ENCODE measurements around the gene UTS2. TPM values are rescaled to one million over a fixed set of nuclear protein-coding genes. Genes with fewer than 3 reads are reported as not detected.

Gene UTS2
- total RNA-seq, 1 donor from 2014 or later, result not detected

DNA sequence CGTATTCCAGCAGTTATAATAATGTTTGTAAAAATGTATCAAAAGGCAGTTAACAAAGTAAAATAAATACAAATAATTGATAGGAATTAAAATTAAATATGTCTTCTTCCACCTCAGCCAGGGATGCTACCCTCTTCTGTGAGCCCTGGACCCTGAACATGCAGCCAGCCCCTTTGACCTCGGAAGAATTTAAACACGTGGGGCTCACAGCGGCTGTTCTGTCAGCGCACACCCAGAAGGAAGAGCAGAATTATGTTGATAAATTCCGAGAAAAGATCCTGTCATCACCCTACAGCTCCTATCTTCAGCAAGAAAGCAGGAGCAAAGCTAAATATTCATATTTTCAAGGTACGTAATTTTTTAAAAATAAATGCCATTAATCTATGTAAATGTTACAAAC lies 26.5 kb downstream of the UTS2 start:
- DNase-seq (ENCODE audit: low read depth) (no peak), FAIRE-seq (no peak)
- Histone ChIP-seq H3K27me3 (ENCODE audit: control insufficient read depth, insufficient read depth, low read length) (no peaks in the 10 kb centered on the region), H3K4me3 (ENCODE audit: low read depth, low read length) (no peak overlapping the region), H3K36me3 (ENCODE audit: control insufficient read depth, insufficient read depth, low read length) (no peaks in the 10 kb centered on the region)
- no peak for TF ChIP-seq CTCF (IDR thresholded peaks at IDR 0.05; ENCODE audit: insufficient read depth, low read length, severe bottlenecking)

DNA sequence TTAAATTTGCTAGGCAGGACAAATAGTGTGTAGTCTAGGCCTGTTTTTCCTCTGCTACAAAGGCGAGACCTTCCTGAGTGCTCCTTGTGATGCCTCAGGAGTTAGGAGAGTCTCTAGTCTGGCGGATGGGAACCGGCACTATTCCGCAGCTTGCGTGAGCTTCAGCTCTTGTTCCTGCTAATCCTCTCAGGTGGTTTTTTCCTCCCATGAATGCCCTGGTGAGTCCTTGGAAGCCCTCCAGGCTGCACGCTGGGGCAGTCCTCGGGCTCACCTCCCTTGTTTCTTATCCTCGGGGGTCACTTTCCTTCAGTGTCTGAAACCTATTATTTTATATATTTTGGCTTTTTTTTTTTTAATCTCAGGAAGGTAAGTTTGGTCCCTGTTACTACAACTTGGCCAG lies 28.2 kb downstream of the UTS2 start:
- FAIRE-seq (no peak), DNase-seq (ENCODE audit: low read depth) (no peak)
- Histone ChIP-seq H3K36me3 (ENCODE audit: control insufficient read depth, insufficient read depth, low read length) (peaks cover 3% of the 10 kb centered on the region), H3K4me3 (ENCODE audit: low read depth, low read length) (no peak overlapping the region), H3K27me3 (ENCODE audit: control insufficient read depth, insufficient read depth, low read length) (no peaks in the 10 kb centered on the region)
- TF ChIP-seq CTCF (IDR thresholded peaks at IDR 0.05; ENCODE audit: insufficient read depth, low read length, severe bottlenecking), result no peak

- FAIRE-seq, result no peak
- no peak overlapping the region for H3K4me3 ChIP-seq (ENCODE audit: low read depth, low read length)
- no peak for DNase-seq (ENCODE audit: low read depth)
- no peak for TF ChIP-seq CTCF (IDR thresholded peaks at IDR 0.05; ENCODE audit: insufficient read depth, low read length, severe bottlenecking)
- peaks cover 4% of the 10 kb centered on the region for H3K36me3 ChIP-seq (ENCODE audit: control insufficient read depth, insufficient read depth, low read length)
- no peaks in the 10 kb centered on the region for H3K27me3 ChIP-seq (ENCODE audit: control insufficient read depth, insufficient read depth, low read length)
Measured at GRCh38 chr1:7821282-7821681, 31.6 kb downstream of the UTS2 start.

GRCh38 chr1:7813677-7814373 lies 39.0 kb downstream of the UTS2 start:
- H3K36me3 ChIP-seq (ENCODE audit: control insufficient read depth, insufficient read depth, low read length), result peaks cover 2% of the 10 kb centered on the region

DNA sequence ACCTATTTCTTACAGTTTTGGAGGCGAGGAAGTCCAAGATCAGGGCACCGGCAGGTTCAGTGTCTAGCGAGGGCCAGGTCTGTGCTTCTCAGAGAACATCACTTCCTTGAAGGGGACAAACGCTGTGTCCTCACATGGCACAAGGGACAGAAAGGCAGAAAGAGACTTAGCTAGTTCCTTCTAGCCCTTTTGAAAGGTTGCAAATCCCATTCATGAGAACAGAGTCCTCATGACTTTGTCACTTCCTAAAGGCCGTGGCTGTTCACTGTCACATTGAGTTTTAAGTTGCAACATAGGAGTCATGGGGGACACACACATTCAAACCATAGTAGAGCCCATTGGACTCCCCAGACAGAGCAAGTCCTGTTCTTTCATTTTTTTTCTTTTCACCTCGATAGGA lies 41.4 kb downstream of the UTS2 start:
- TF ChIP-seq CTCF (IDR thresholded peaks at IDR 0.05; ENCODE audit: insufficient read depth, low read length, severe bottlenecking), result no peak
- FAIRE-seq (no peak), DNase-seq (ENCODE audit: low read depth) (no peak)
- H3K4me3 ChIP-seq (ENCODE audit: low read depth, low read length), result no peak overlapping the region
- H3K36me3 ChIP-seq (ENCODE audit: control insufficient read depth, insufficient read depth, low read length), result peaks cover 2% of the 10 kb centered on the region
- H3K27me3 ChIP-seq (ENCODE audit: control insufficient read depth, insufficient read depth, low read length), result no peaks in the 10 kb centered on the region

More at GRCh38 chr1:7813677-7814373, 39.0 kb downstream of the UTS2 start:
- FAIRE-seq (no peak), DNase-seq (ENCODE audit: low read depth) (no peak)
- no peak for TF ChIP-seq CTCF (IDR thresholded peaks at IDR 0.05; ENCODE audit: insufficient read depth, low read length, severe bottlenecking)
- Histone ChIP-seq H3K27me3 (ENCODE audit: control insufficient read depth, insufficient read depth, low read length) (no peaks in the 10 kb centered on the region), H3K4me3 (ENCODE audit: low read depth, low read length) (no peak overlapping the region)

GRCh38 chr1:7810395-7810794 lies 42.5 kb downstream of the UTS2 start:
- FAIRE-seq (no peak), DNase-seq (ENCODE audit: low read depth) (peak; percentile 94)
- no peak for TF ChIP-seq CTCF (IDR thresholded peaks at IDR 0.05; ENCODE audit: insufficient read depth, low read length, severe bottlenecking)
- Histone ChIP-seq H3K36me3 (ENCODE audit: control insufficient read depth, insufficient read depth, low read length) (peaks cover 2% of the 10 kb centered on the region), H3K27me3 (ENCODE audit: control insufficient read depth, insufficient read depth, low read length) (no peaks in the 10 kb centered on the region), H3K4me3 (ENCODE audit: low read depth, low read length) (no peak overlapping the region)
